HuH-7 (cell line): Measurements from ENCODE around the gene ZNF277.

Experiments used
- DNase-seq: peaks from one replicate; pipeline ENCODE4 v3.0.0; 2011; ENCODE audit warnings: low spot score

The ZNF277 gene

GRCh38 chr7:112254156-112254555 lies 47.7 kb downstream of the ZNF277 start:
- no peak for DNase-seq

- no peak for DNase-seq
Measured at GRCh38 chr7:112254709-112255387, 48.4 kb downstream of the ZNF277 start.

- DNase-seq = no peak
Measured at GRCh38 chr7:112255388-112255720, 48.9 kb downstream of the ZNF277 start.

GRCh38 chr7:112257073-112257472 lies 50.6 kb downstream of the ZNF277 start:
- no peak for DNase-seq

GRCh38 chr7:112260911-112261310 lies 54.4 kb downstream of the ZNF277 start:
- DNase-seq = no peak

GRCh38 chr7:112262036-112262435 lies 55.5 kb downstream of the ZNF277 start:
- DNase-seq = no peak

- no peak for DNase-seq
Measured at GRCh38 chr7:112262855-112263487, 56.5 kb downstream of the ZNF277 start.

- no peak for DNase-seq
Measured at GRCh38 chr7:112263519-112263918, 57.0 kb downstream of the ZNF277 start.

GRCh38 chr7:112266141-112266540 lies 59.6 kb downstream of the ZNF277 start:
- no peak for DNase-seq

- no peak for DNase-seq
Measured at GRCh38 chr7:112266595-112267270, 60.2 kb downstream of the ZNF277 start.

GRCh38 chr7:112267944-112268691 lies 61.6 kb downstream of the ZNF277 start:
- DNase-seq = no peak

- DNase-seq = no peak
Measured at GRCh38 chr7:112271162-112271561, 64.7 kb downstream of the ZNF277 start.

GRCh38 chr7:112272921-112273561 lies 66.5 kb downstream of the ZNF277 start:
- no peak for DNase-seq

GRCh38 chr7:112279042-112279441 lies 72.5 kb downstream of the ZNF277 start:
- no peak for DNase-seq

- DNase-seq = no peak
Measured at GRCh38 chr7:112280267-112280666, 73.8 kb downstream of the ZNF277 start.

- DNase-seq = no peak
Measured at GRCh38 chr7:112282476-112283188, 76.1 kb downstream of the ZNF277 start.

- no peak for DNase-seq
Measured at GRCh38 chr7:112283382-112283910, 77.0 kb downstream of the ZNF277 start.

- no peak for DNase-seq
Measured at GRCh38 chr7:112286250-112287086, 80.0 kb downstream of the ZNF277 start.

GRCh38 chr7:112288301-112288700 lies 81.8 kb downstream of the ZNF277 start:
- no peak for DNase-seq

GRCh38 chr7:112290065-112290464 lies 83.6 kb downstream of the ZNF277 start:
- DNase-seq = no peak
